Measurements from ENCODE around the gene ZNF346. TPM values are rescaled to one million over a fixed set of nuclear protein-coding genes. Genes with fewer than 3 reads are reported as not detected.
A peak's percentile ranks its signal among the peaks of the same experiment; 100 is the strongest.

ZNF346 gene
- total RNA-seq, 1 donor: 19.2 TPM

- no peaks in the 10 kb centered on the region for H3K79me2 ChIP-seq (ENCODE audit: insufficient read depth, low read length)
- H3K4me2 ChIP-seq (ENCODE audit: insufficient read depth, low read length): no peak overlapping the region
- peak; percentile 66 for DNase-seq (ENCODE audit: insufficient read length, low spot score, missing footprints)
- no peaks in the 10 kb centered on the region for H3K36me3 ChIP-seq (ENCODE audit: insufficient read depth, low read length)
- H3K9me3 ChIP-seq (ENCODE audit: low read depth, low read length): no peaks in the 10 kb centered on the region
- H3K27me3 ChIP-seq (ENCODE audit: insufficient read depth, low read length): no peaks in the 10 kb centered on the region
- H3K4me3 ChIP-seq (ENCODE audit: insufficient read depth, low read length): no peak overlapping the region
- H4K20me1 ChIP-seq (ENCODE audit: insufficient read depth, low read length): no peaks in the 10 kb centered on the region
- no peak overlapping the region for H2AFZ ChIP-seq (ENCODE audit: low read length)
- H3K4me1 ChIP-seq (ENCODE audit: insufficient read depth, low read length): peaks cover 9% of the 10 kb centered on the region
- no peak overlapping the region for H3K27ac ChIP-seq (ENCODE audit: low read depth, low read length)
- TF ChIP-seq CTCF (IDR thresholded peaks at IDR 0.05; ENCODE audit: extremely low read depth, low read depth, low read length): no peak
Observed at GRCh38 chr5:177112589-177113220, 90.2 kb downstream of the ZNF346 start.

DNA sequence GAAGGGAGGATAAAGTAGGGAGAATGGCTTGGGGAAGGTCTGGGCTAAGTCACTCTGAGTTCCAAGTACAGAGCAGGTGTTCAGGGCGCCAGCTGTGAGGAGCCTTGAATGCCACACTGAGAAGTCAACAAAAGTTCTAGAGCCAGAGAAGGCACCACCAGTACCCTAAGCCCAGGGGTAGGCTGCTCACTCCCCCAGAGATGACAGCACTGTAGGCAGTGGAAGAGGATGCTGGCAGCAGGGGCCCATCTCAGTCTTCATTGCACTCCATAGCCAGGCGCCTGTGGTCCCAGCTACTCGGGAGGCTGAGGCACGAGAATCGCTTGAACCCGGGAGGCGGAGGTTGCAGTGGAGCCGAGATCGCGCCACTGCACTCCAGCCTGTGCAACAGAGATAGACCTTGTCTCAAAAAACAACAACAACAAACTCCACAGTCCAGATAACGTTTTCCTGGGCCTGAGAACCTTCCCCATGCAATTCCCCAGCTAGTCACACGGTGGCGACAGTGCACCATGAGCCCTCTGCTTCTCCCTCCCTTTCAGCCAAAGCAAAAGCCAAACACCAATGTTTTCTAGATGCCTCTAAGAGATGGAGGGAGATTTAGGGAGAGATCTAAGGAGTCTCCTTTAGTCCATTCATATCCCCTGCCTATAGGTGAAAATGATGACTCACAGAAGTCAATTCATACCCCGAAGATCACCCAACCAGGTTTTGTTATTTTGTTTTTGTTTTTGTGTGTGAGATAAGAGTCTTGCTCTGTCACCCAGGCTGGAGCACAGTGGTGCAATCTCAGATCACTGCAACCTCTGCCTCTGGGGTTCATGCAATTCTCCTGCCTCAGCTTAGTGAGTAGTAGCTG lies 91.3 kb downstream of the ZNF346 start:
- Histone ChIP-seq H3K27me3 (ENCODE audit: insufficient read depth, low read length) (no peaks in the 10 kb centered on the region), H3K9me3 (ENCODE audit: low read depth, low read length) (no peaks in the 10 kb centered on the region), H3K4me3 (ENCODE audit: insufficient read depth, low read length) (no peak overlapping the region), H3K4me1 (ENCODE audit: insufficient read depth, low read length) (peaks cover 9% of the 10 kb centered on the region), H4K20me1 (ENCODE audit: insufficient read depth, low read length) (no peaks in the 10 kb centered on the region), H3K36me3 (ENCODE audit: insufficient read depth, low read length) (no peaks in the 10 kb centered on the region), H3K27ac (ENCODE audit: low read depth, low read length) (no peak overlapping the region), H3K4me2 (ENCODE audit: insufficient read depth, low read length) (peak overlapping the region; percentile 72), H2AFZ (ENCODE audit: low read length) (peak overlapping the region; percentile 94), H3K79me2 (ENCODE audit: insufficient read depth, low read length) (no peaks in the 10 kb centered on the region)
- peak; percentile 99 for DNase-seq (ENCODE audit: insufficient read length, low spot score, missing footprints)
- peak; percentile 99 for TF ChIP-seq CTCF (IDR thresholded peaks at IDR 0.05; ENCODE audit: extremely low read depth, low read depth, low read length)

DNA sequence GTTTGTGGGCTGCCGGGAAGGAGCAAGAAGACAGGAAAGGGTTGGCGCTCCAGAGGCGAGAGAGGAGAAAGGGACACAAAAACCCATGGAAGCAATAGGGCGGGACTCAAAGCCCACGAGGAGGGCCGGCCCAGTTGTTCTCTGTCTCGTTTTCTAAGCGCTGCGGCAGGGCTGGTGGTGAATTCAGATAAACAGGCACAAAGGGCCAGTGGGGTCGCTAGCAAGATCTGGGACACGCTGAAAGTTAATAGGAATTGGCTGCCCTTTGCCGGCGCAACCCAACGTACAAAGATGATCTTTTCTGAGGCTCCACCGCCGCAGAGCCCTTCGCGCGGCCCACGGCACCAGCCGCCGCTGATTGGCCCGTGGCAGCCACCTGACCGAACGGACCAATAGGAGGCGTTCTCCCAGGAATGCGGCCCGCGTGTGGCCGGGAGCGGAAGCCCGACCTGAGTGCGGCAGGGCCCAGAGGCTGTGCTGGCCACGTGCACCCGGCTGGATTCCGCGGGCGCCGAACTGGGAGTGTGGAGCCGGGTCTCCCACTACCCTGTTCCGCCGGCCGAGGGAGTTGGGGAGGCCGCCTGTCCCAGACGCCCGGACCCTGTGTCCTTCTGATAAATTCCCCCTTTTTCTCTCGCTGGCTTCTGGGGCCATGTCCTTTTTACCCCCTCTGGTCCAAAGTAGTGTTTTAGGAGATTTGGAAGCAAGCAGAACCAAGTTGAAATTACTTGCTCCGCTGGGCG lies 94.3 kb downstream of the ZNF346 start:
- no peak for TF ChIP-seq CTCF (IDR thresholded peaks at IDR 0.05; ENCODE audit: extremely low read depth, low read depth, low read length)
- Histone ChIP-seq H3K79me2 (ENCODE audit: insufficient read depth, low read length) (no peaks in the 10 kb centered on the region), H4K20me1 (ENCODE audit: insufficient read depth, low read length) (no peaks in the 10 kb centered on the region), H3K4me1 (ENCODE audit: insufficient read depth, low read length) (peaks cover 9% of the 10 kb centered on the region), H3K4me2 (ENCODE audit: insufficient read depth, low read length) (peak overlapping the region; percentile 80), H3K27ac (ENCODE audit: low read depth, low read length) (no peak overlapping the region), H3K4me3 (ENCODE audit: insufficient read depth, low read length) (peak overlapping the region; percentile 64), H3K36me3 (ENCODE audit: insufficient read depth, low read length) (no peaks in the 10 kb centered on the region), H2AFZ (ENCODE audit: low read length) (peak overlapping the region; percentile 97), H3K9me3 (ENCODE audit: low read depth, low read length) (no peaks in the 10 kb centered on the region), H3K27me3 (ENCODE audit: insufficient read depth, low read length) (no peaks in the 10 kb centered on the region)
- DNase-seq (ENCODE audit: insufficient read length, low spot score, missing footprints): peak; percentile 98
